Activated B cell treated with CpG ODN at 0.5 μM for 24 hours (primary cell): Measurements from ENCODE around the gene ENTPD2. TPM values are rescaled to one million over a fixed set of nuclear protein-coding genes. Genes with fewer than 3 reads are reported as not detected.

Source experiments
- ATAC-seq: fragments of 200-7000 bp; cut with Tn5 transposase; one replicate; pipeline ENCODE4 v1.10.0; 2021; ENCODE audit warnings: low read depth, mild to moderate bottlenecking, moderate library complexity
- CTCF ChIA-PET: fragments of 350-600 bp; sonication (Branson Sonifier 250); formaldehyde crosslinking; loops from one replicate; lab custom pipeline; 2021; ENCODE audit warnings: antibody characterized with exemption; lab: Charles Lee
- POLR2A ChIA-PET: fragments of 350-600 bp; sonication (Branson Sonifier 250); formaldehyde crosslinking; loops from one replicate; lab custom pipeline; 2021; ENCODE audit warnings: antibody characterized with exemption; lab: Charles Lee
- DNase-seq: peaks from one replicate; pipeline ENCODE4 v3.0.0; 2022
- H3K27ac Mint-ChIP-seq: one replicate; pipeline ENCODE4 v1.8.0; 2020; ENCODE audit warnings: mixed read lengths
- H3K27me3 Mint-ChIP-seq: one replicate; pipeline ENCODE4 v1.8.0; 2021; ENCODE audit warnings: mixed read lengths
- H3K36me3 Mint-ChIP-seq: one replicate; pipeline ENCODE4 v1.8.0; 2021; ENCODE audit warnings: low read depth, mixed read lengths
- H3K4me1 Mint-ChIP-seq: one replicate; pipeline ENCODE4 v1.8.0; 2021; ENCODE audit warnings: mixed read lengths
- H3K4me3 Mint-ChIP-seq: one replicate; pipeline ENCODE4 v1.8.0; 2020; ENCODE audit warnings: mild to moderate bottlenecking, mixed read lengths
- H3K9me3 Mint-ChIP-seq: one replicate; pipeline ENCODE4 v1.8.0; 2020; ENCODE audit warnings: mixed read lengths
- CTCF ChIP-seq: fragments of 200-600 bp; IDR thresholded peaks from one replicate; pipeline ENCODE4 v1.8.0; 2022; ENCODE audit warnings: antibody characterized with exemption, mild to moderate bottlenecking
- intact Hi-C: fragments of 100-400 bp; cut with micrococcal nuclease; formaldehyde crosslinking; loops from one replicate; pipeline ENCODE4 v1.15.1; 2024
- total RNA-seq: library from RNA; stranded (reverse); gene quantifications from 2 replicates; pipeline ENCODE4 v1.2.3, GENCODE V29; 2022

The ENTPD2 gene
- total RNA-seq, 1 donor from 2014 or later: not detected

GRCh38 chr9:137057545-137057944, 3.7 kb upstream of the ENTPD2 start:
- no peak for TF ChIP-seq CTCF
- H3K4me3 Mint-ChIP-seq: no peak overlapping the region
- no peak overlapping the region for H3K27ac Mint-ChIP-seq
- peaks cover 2% of the 10 kb centered on the region for H3K27me3 Mint-ChIP-seq
- POLR2A ChIA-PET: no interaction called here
- CTCF ChIA-PET: no interaction called here
- intact Hi-C loops: no loop called here
- DNase-seq: no peak
- H3K4me1 Mint-ChIP-seq: peaks cover 3% of the 10 kb centered on the region
- H3K36me3 Mint-ChIP-seq: no peaks in the 10 kb centered on the region
- H3K9me3 Mint-ChIP-seq: no peaks in the 10 kb centered on the region
- ATAC-seq: no peak

GRCh38 chr9:137056739-137057415, 3.0 kb upstream of the ENTPD2 start:
- Mint-ChIP-seq H3K27me3 (peaks cover 6% of the 10 kb centered on the region), H3K27ac (no peak overlapping the region), H3K9me3 (no peaks in the 10 kb centered on the region), H3K36me3 (no peaks in the 10 kb centered on the region), H3K4me1 (peaks cover 3% of the 10 kb centered on the region), H3K4me3 (no peak overlapping the region)
- DNase-seq (no peak), ATAC-seq (no peak)
- TF ChIP-seq CTCF: no peak
- POLR2A ChIA-PET: no interaction called here
- intact Hi-C loops: no loop called here
- CTCF ChIA-PET: interaction anchor here (0.9 to 1.4 kb wide), 2 partner anchors 10 to 22 kb away, joined by 3 to 6 read pairs; partner anchors contain the start of gene NPDC1

- Mint-ChIP-seq H3K27me3 (peaks cover 6% of the 10 kb centered on the region), H3K36me3 (no peaks in the 10 kb centered on the region), H3K9me3 (no peaks in the 10 kb centered on the region), H3K27ac (no peak overlapping the region), H3K4me3 (no peak overlapping the region), H3K4me1 (peaks cover 3% of the 10 kb centered on the region)
- intact Hi-C loops: no loop called here
- no peak for TF ChIP-seq CTCF
- ATAC-seq (no peak), DNase-seq (no peak)
- ChIA-PET CTCF (interaction anchor here (0.9 to 1.4 kb wide), 3 partner anchors 9 to 21 kb away, joined by 3 to 6 read pairs (median 3); partner anchors contain the start of gene NPDC1), POLR2A (no interaction called here)
These were observed 1.8 kb upstream of the ENTPD2 start for GRCh38 chr9:137055385-137056364.

- Mint-ChIP-seq H3K36me3 (no peaks in the 10 kb centered on the region), H3K4me3 (no peak overlapping the region), H3K27me3 (peaks cover 11% of the 10 kb centered on the region), H3K4me1 (peaks cover 3% of the 10 kb centered on the region), H3K27ac (no peak overlapping the region), H3K9me3 (no peaks in the 10 kb centered on the region)
- DNase-seq: no peak
- ChIA-PET CTCF (interaction anchor here (1.0 kb wide), 1 partner anchor 20 kb away, joined by 3 read pairs; no protein-coding TSS in a partner anchor), POLR2A (no interaction called here)
- intact Hi-C loops: no loop called here
- TF ChIP-seq CTCF: no peak
- ATAC-seq: no peak
These were observed 1.1 kb upstream of the ENTPD2 start for GRCh38 chr9:137054932-137055384.
